NCI-H2227 treated with DMSO at 0.1 percent for 48 hours (cell line): ENCODE measurements around the gene YPEL2.

Experiments used
- DNase-seq: peaks from one replicate; lab custom pipeline; 2025; lab: John Stamatoyannopoulos, UW

Gene YPEL2

GRCh38 chr17:59357219-59357697, 25.8 kb downstream of the YPEL2 start:
- DNase-seq, result no peak

- DNase-seq, result no peak
Measured at GRCh38 chr17:59357929-59358328, 26.5 kb downstream of the YPEL2 start.

- no peak for DNase-seq
Measured at GRCh38 chr17:59361386-59361785, 29.9 kb downstream of the YPEL2 start.

GRCh38 chr17:59361916-59362810, 30.7 kb downstream of the YPEL2 start:
- no peak for DNase-seq

GRCh38 chr17:59362811-59363205, 31.4 kb downstream of the YPEL2 start:
- DNase-seq, result no peak

- DNase-seq, result no peak
Measured at GRCh38 chr17:59365383-59365981, 34.0 kb downstream of the YPEL2 start.

GRCh38 chr17:59366040-59366757, 34.7 kb downstream of the YPEL2 start:
- DNase-seq, result no peak

- no peak for DNase-seq
Measured at GRCh38 chr17:59366773-59367656, 35.6 kb downstream of the YPEL2 start.

GRCh38 chr17:59367657-59368045, 36.2 kb downstream of the YPEL2 start:
- no peak for DNase-seq

- DNase-seq, result no peak
Measured at GRCh38 chr17:59368218-59368857, 36.9 kb downstream of the YPEL2 start.

- no peak for DNase-seq
Measured at GRCh38 chr17:59369031-59369975, 37.8 kb downstream of the YPEL2 start.

GRCh38 chr17:59370593-59371299, 39.3 kb downstream of the YPEL2 start:
- DNase-seq, result no peak

- no peak for DNase-seq
Measured at GRCh38 chr17:59371416-59372100, 40.1 kb downstream of the YPEL2 start.

GRCh38 chr17:59372138-59372751, 40.8 kb downstream of the YPEL2 start:
- no peak for DNase-seq

- DNase-seq, result no peak
Measured at GRCh38 chr17:59373882-59374495, 42.5 kb downstream of the YPEL2 start.

GRCh38 chr17:59374612-59375011, 43.2 kb downstream of the YPEL2 start:
- no peak for DNase-seq

GRCh38 chr17:59375857-59376256, 44.4 kb downstream of the YPEL2 start:
- DNase-seq, result no peak

- no peak for DNase-seq
Measured at GRCh38 chr17:59376506-59376905, 45.1 kb downstream of the YPEL2 start.
